HepG2 (cell line): ENCODE data around the gene WDR62. TPM values are rescaled to one million over a fixed set of nuclear protein-coding genes. Genes with fewer than 3 reads are reported as not detected.

Source experiments
- ATF5 ChIP-seq: sonication (generic); formaldehyde crosslinking; IDR thresholded peaks from 2 replicates; pipeline ENCODE4 v1.4.0; 2020; ENCODE audit warnings: mild to moderate bottlenecking, low read depth, missing genetic modification reagents
- BCL3 ChIP-seq: sonication (generic); formaldehyde crosslinking; IDR thresholded peaks from 2 replicates; pipeline ENCODE4 v1.5.1; 2020; ENCODE audit warnings: mild to moderate bottlenecking, missing genetic modification reagents, moderate library complexity
- CENPT ChIP-seq: sonication (generic); formaldehyde crosslinking; IDR thresholded peaks from 2 replicates; pipeline ENCODE4 v1.8.0; 2022; ENCODE audit warnings: low read depth, mild to moderate bottlenecking, moderate library complexity, missing genetic modification reagents
- CHD4 ChIP-seq: fragments of 200-600 bp; sonication (generic); IDR thresholded peaks from 2 replicates; pipeline ENCODE4 v1.7.0; 2017; ENCODE audit warnings: mild to moderate bottlenecking, low read length, borderline replicate concordance
- CREB3 ChIP-seq: sonication (generic); formaldehyde crosslinking; IDR thresholded peaks from 2 replicates; pipeline ENCODE4 v1.5.0; 2020; ENCODE audit warnings: missing genetic modification reagents
- CREM ChIP-seq, 2 experiments: sonication (generic) in 1 of 2; formaldehyde crosslinking in 1 of 2; IDR thresholded peaks; 2 replicates each; pipeline versions ENCODE4 v1.4.0 to v1.6.1; 2016 to 2020; ENCODE audit warnings: antibody characterized with exemption in 1 of 2, mild to moderate bottlenecking in 1 of 2, missing genetic modification reagents in 1 of 2
- FOXC1 ChIP-seq: sonication (generic); formaldehyde crosslinking; IDR thresholded peaks from 2 replicates; pipeline ENCODE4 v1.8.0; 2022; ENCODE audit warnings: mild to moderate bottlenecking, missing genetic modification reagents, borderline replicate concordance
- HNF1A ChIP-seq, 2 experiments: sonication (generic) in 1 of 2; formaldehyde crosslinking in 1 of 2; IDR thresholded peaks; 2 replicates each; pipeline versions ENCODE4 v1.4.0 to v1.6.1; 2016 to 2020; ENCODE audit warnings: borderline replicate concordance in 1 of 2, low read depth in 1 of 2, mild to moderate bottlenecking in 1 of 2, missing genetic modification reagents in 1 of 2
- MAFG ChIP-seq: sonication (generic); formaldehyde crosslinking; IDR thresholded peaks from 2 replicates; pipeline ENCODE4 v1.5.1; 2020; ENCODE audit warnings: mild to moderate bottlenecking, missing genetic modification reagents
- MED1 ChIP-seq: sonication (generic); formaldehyde crosslinking; IDR thresholded peaks from 2 replicates; pipeline ENCODE4 v1.4.0; 2020; ENCODE audit warnings: missing genetic modification reagents
- MTF2 ChIP-seq: sonication (generic); formaldehyde crosslinking; IDR thresholded peaks from 2 replicates; pipeline ENCODE4 v1.5.0; 2020; ENCODE audit warnings: missing genetic modification reagents, borderline replicate concordance
- PLRG1 ChIP-seq: fragments of 450-650 bp; conservative IDR thresholded peaks from 2 replicates; pipeline ENCODE4 v1.6.1; 2016
- SCMH1 ChIP-seq: sonication (generic); formaldehyde crosslinking; IDR thresholded peaks from 2 replicates; pipeline ENCODE4 v1.9.0; 2021; ENCODE audit warnings: missing genetic modification reagents, mild to moderate bottlenecking, borderline replicate concordance
- SIX1 ChIP-seq: sonication (generic); formaldehyde crosslinking; IDR thresholded peaks from 2 replicates; pipeline ENCODE4 v1.4.0; 2020; ENCODE audit warnings: missing genetic modification reagents, borderline replicate concordance
- SMAD1 ChIP-seq: sonication (generic); formaldehyde crosslinking; IDR thresholded peaks from 2 replicates; pipeline ENCODE4 v1.4.0; 2020; ENCODE audit warnings: missing genetic modification reagents, low read depth, mild to moderate bottlenecking, borderline replicate concordance
- TOPORS ChIP-seq: sonication (generic); formaldehyde crosslinking; IDR thresholded peaks from 2 replicates; pipeline ENCODE4 v1.8.0; 2023; ENCODE audit warnings: mild to moderate bottlenecking, missing genetic modification reagents
- ZNF264 ChIP-seq: sonication (generic); formaldehyde crosslinking; IDR thresholded peaks from 2 replicates; pipeline ENCODE4 v1.4.0; 2020; ENCODE audit warnings: missing genetic modification reagents
- ZNF382 ChIP-seq: sonication (generic); formaldehyde crosslinking; IDR thresholded peaks from 2 replicates; pipeline ENCODE4 v1.5.0; 2020; ENCODE audit warnings: missing genetic modification reagents, mild to moderate bottlenecking, borderline replicate concordance
- ZNF580 ChIP-seq: IDR thresholded peaks from 2 replicates; pipeline ENCODE4 v1.6.1; 2016; ENCODE audit warnings: low read depth, borderline replicate concordance
- ZNF614 ChIP-seq: IDR thresholded peaks from 2 replicates; pipeline ENCODE4 v1.6.1; 2018; ENCODE audit warnings: missing biosample characterization, missing genetic modification reagents, inconsistent platforms, borderline replicate concordance
- ZNF761 ChIP-seq: sonication (generic); formaldehyde crosslinking; conservative IDR thresholded peaks from 2 replicates; pipeline ENCODE4 v1.4.0; 2020; ENCODE audit warnings: mild to moderate bottlenecking, missing genetic modification reagents
- polyA plus RNA-seq, 8 experiments: library from polyadenylated mRNA; depleted of rRNA in 3 of 8; stranded (reverse) in 7 of 8; unstranded in 1 of 8; fragments of >200 nt; fragmentation: Illumina TruSeq in 4 of 8; extraction: Trizol in 4 of 8; gene quantifications; 2 replicates each; pipeline versions ENCODE4 v1.2.1 to v1.2.3, GENCODE V29; 2011 to 2016; ENCODE audit warnings: low read depth in 4 of 8, missing spikeins in 1 of 8, mixed read lengths in 1 of 8; ENCODE audit not compliant: insufficient read depth in 1 of 8
- total RNA-seq, 5 experiments: library from RNA; depleted of rRNA; stranded (reverse); fragments of >200 nt; fragmentation: Illumina TruSeq; extraction: Trizol; gene quantifications; 2 replicates each; pipeline ENCODE4 v1.2.3, GENCODE V29; 2016; ENCODE audit warnings: low read depth in 1 of 5

WDR62 gene
- total and polyA plus RNA-seq, 2 of the 13 experiments (the other 11 are each of a cell fraction or from before 2014, with no cell fraction given): 5.8 to 12.5 TPM

- no peak for TF ChIP-seq SCMH1 (CRISPR knock-in tag)
- TF ChIP-seq CHD4: no peak
- TF ChIP-seq MED1 (CRISPR knock-in tag): peak; percentile 80
- TF ChIP-seq CREB3: peak; percentile 95
- TF ChIP-seq TOPORS: no peak; the same call in 1 of the 2 replicates
- no peak for TF ChIP-seq CENPT (CRISPR knock-in tag)
- no peak for TF ChIP-seq MTF2 (CRISPR knock-in tag)
- TF ChIP-seq SMAD1 (CRISPR knock-in tag): no peak
- peak; percentile 74; the same call in 1 of the 2 replicates for TF ChIP-seq ZNF761 (CRISPR knock-in tag)
- 0 out of 2 replicates have a peak, but pooled peaks have one; percentile 69 for TF ChIP-seq ATF5 (CRISPR knock-in tag)
- TF ChIP-seq MAFG (CRISPR knock-in tag): no peak
- peak; percentile 32; the same call in 1 of the 2 replicates for TF ChIP-seq CREM (IDR thresholded peaks at IDR 0.05)
- TF ChIP-seq CREM (CRISPR knock-in tag; IDR thresholded peaks at IDR 0.05): no peak
- TF ChIP-seq ZNF382: no peak
- TF ChIP-seq ZNF580 (CRISPR knock-in tag): peak; percentile 94
- TF ChIP-seq HNF1A (IDR thresholded peaks at IDR 0.05; ENCODE audit: low read depth): no peak
- TF ChIP-seq HNF1A (CRISPR knock-in tag; IDR thresholded peaks at IDR 0.05; ENCODE audit: borderline replicate concordance): peak; percentile 58; the same call in 1 of the 2 replicates
- TF ChIP-seq BCL3 (CRISPR knock-in tag): peak; percentile 63; the same call in 1 of the 2 replicates
- TF ChIP-seq FOXC1 (CRISPR knock-in tag): peak; percentile 70; the same call in 1 of the 2 replicates
- peak; percentile 76 for TF ChIP-seq ZNF614
- no peak for TF ChIP-seq PLRG1
- 0 out of 2 replicates have a peak, but pooled peaks have one; percentile 14 for TF ChIP-seq SIX1 (CRISPR knock-in tag)
- TF ChIP-seq ZNF264 (CRISPR knock-in tag): 0 out of 2 replicates have a peak, but pooled peaks have one; percentile 56
These were observed 60.2 kb downstream of the WDR62 start, which contains the start of gene POLR2I (continued) for GRCh38 chr19:36114721-36115452.
